PC-9 (cell line): Measurements from ENCODE around the gene HOXC6. TPM values are rescaled to one million over a fixed set of nuclear protein-coding genes. Genes with fewer than 3 reads are reported as not detected.

Source experiments
- BruUV-seq: library from RNA; stranded (reverse); fragments of 400-500 nt; replicated peaks from 2 replicates; lab custom pipeline; 2021; lab: Mats Ljungman, UMichigan
- CTCF ChIA-PET: fragments of 300-600 bp; sonication (Branson Sonifier 250); formaldehyde crosslinking; loops from one replicate; lab custom pipeline; 2022; ENCODE audit warnings: antibody characterized with exemption; lab: Charles Lee
- POLR2A ChIA-PET: fragments of 300-600 bp; sonication (Branson Sonifier 250); formaldehyde crosslinking; loops from one replicate; lab custom pipeline; 2022; ENCODE audit warnings: antibody characterized with exemption; ENCODE audit not compliant: unreplicated experiment; lab: Charles Lee
- DNase-seq, 2 experiments: peaks; one replicate each; pipeline versions ENCODE4 v3.0.0 to v3.0.0-alpha.2; 2015 to 2022; ENCODE audit warnings: mixed read lengths in 1 of 2
- H2AFZ ChIP-seq: fragments of 200-600 bp; sonication (generic); 2 replicates; pipeline ENCODE4 v1.8.1; 2017; ENCODE audit warnings: antibody characterized with exemption
- H3F3A ChIP-seq: fragments of 200-600 bp; sonication (generic); 2 replicates; pipeline ENCODE4 v1.8.1; 2017; ENCODE audit warnings: antibody characterized with exemption, mild to moderate bottlenecking, low read depth; ENCODE audit not compliant: insufficient read depth
- H3K27ac ChIP-seq: fragments of 200-600 bp; sonication (generic); 2 replicates; pipeline ENCODE4 v1.6.1; 2016; ENCODE audit warnings: mixed run types
- H3K27me3 ChIP-seq: fragments of 200-600 bp; sonication (generic); 2 replicates; pipeline ENCODE4 v1.6.1; 2016; ENCODE audit warnings: low read depth, mixed run types; ENCODE audit not compliant: insufficient read depth
- H3K36me3 ChIP-seq: fragments of 200-600 bp; sonication (generic); 2 replicates; pipeline ENCODE4 v1.6.1; 2016; ENCODE audit warnings: low read depth, mixed run types
- H3K4me1 ChIP-seq: fragments of 200-600 bp; sonication (generic); replicated peaks from 2 replicates; pipeline ENCODE4 v1.6.1; 2016; ENCODE audit warnings: mixed run types; ENCODE audit not compliant: insufficient read depth
- H3K4me2 ChIP-seq: fragments of 200-600 bp; sonication (generic); 2 replicates; pipeline ENCODE4 v1.6.1; 2017; ENCODE audit warnings: mixed run types
- H3K4me3 ChIP-seq: fragments of 200-600 bp; sonication (generic); 2 replicates; pipeline ENCODE4 v1.6.1; 2016; ENCODE audit warnings: mixed run types
- H3K79me2 ChIP-seq: fragments of 200-600 bp; sonication (generic); 2 replicates; pipeline ENCODE4 v1.6.1; 2017; ENCODE audit warnings: low read depth, mixed run types
- H3K9me2 ChIP-seq: fragments of 200-600 bp; sonication (generic); 2 replicates; pipeline ENCODE4 v1.8.1; 2017; ENCODE audit warnings: mild to moderate bottlenecking; ENCODE audit not compliant: insufficient read depth
- H3K9me3 ChIP-seq: fragments of 200-600 bp; sonication (generic); 2 replicates; pipeline ENCODE4 v1.8.1; 2016; ENCODE audit warnings: low read depth; ENCODE audit not compliant: insufficient read depth
- H4K20me1 ChIP-seq: fragments of 200-600 bp; sonication (generic); 2 replicates; pipeline ENCODE4 v1.8.1; 2017; ENCODE audit not compliant: insufficient read depth
- CTCF ChIP-seq: fragments of 200-600 bp; sonication (generic); conservative IDR thresholded peaks from 2 replicates; pipeline ENCODE4 v1.6.1; 2017; ENCODE audit warnings: mixed run types, antibody characterized with exemption, mild to moderate bottlenecking, moderate library complexity
- EZH2 ChIP-seq: fragments of 200-600 bp; sonication (generic); IDR thresholded peaks from 2 replicates; pipeline ENCODE4 v1.8.0; 2017; ENCODE audit warnings: antibody characterized with exemption, low read depth
- intact Hi-C: fragments of 100-400 bp; cut with micrococcal nuclease; formaldehyde crosslinking; loops from one replicate; pipeline ENCODE4 v1.10.0; 2022; ENCODE audit not compliant: unreplicated experiment
- total RNA-seq: library from RNA; stranded (reverse); gene quantifications from 2 replicates; pipeline ENCODE4 v1.2.3, GENCODE V29; 2021

HOXC6 gene
- total RNA-seq, 1 experiment from 2014 or later: 4.1 TPM

- no peak overlapping the region for H2AFZ ChIP-seq
- no peak overlapping the region for H3K27ac ChIP-seq
- H3K4me3 ChIP-seq: no peak overlapping the region
- H4K20me1 ChIP-seq: no peaks in the 10 kb centered on the region
- ChIA-PET POLR2A (no interaction called here), CTCF (interaction anchor here (0.5 to 1.6 kb wide), 4 partner anchors 182 to 195 kb away, joined by 3 to 8 read pairs (median 6); partner anchors contain the start of gene SMUG1)
- H3K27me3 ChIP-seq: no peaks in the 10 kb centered on the region
- intact Hi-C loops: loop anchor here (1.0 to 5.0 kb wide), 5 partner anchors 185 to 371 kb away; no protein-coding TSS in a partner anchor
- no peaks in the 10 kb centered on the region for H3K36me3 ChIP-seq
- no peaks in the 10 kb centered on the region for H3K9me3 ChIP-seq
- no peaks in the 10 kb centered on the region for H3K4me1 ChIP-seq
- no peaks in the 10 kb centered on the region; the same call in 1 of the 2 replicates for H3F3A ChIP-seq
- DNase-seq: no peak
- peak overlapping the region; percentile 65; the same call in 1 of the 2 replicates for H3K4me2 ChIP-seq
- TF ChIP-seq EZH2 (no peak), CTCF (no peak)
- H3K79me2 ChIP-seq: no peaks in the 10 kb centered on the region
- no TSS peak for BruUV-seq
- H3K9me2 ChIP-seq: no peaks in the 10 kb centered on the region
Observed at GRCh38 chr12:54006559-54007220, 21.6 kb upstream of the HOXC6 start.

- no peaks in the 10 kb centered on the region; the same call in 1 of the 2 replicates for H3F3A ChIP-seq
- no peak for DNase-seq
- no peaks in the 10 kb centered on the region for H4K20me1 ChIP-seq
- H2AFZ ChIP-seq: no peak overlapping the region
- no peaks in the 10 kb centered on the region for H3K79me2 ChIP-seq
- ChIA-PET CTCF (interaction anchor here (1.3 kb wide), 1 partner anchor 194 kb away, joined by 12 read pairs; no protein-coding TSS in a partner anchor), POLR2A (interaction anchor here (0.6 kb wide), 1 partner anchor 756 kb away, joined by 3 read pairs; a partner anchor contains a TSS)
- no peaks in the 10 kb centered on the region for H3K36me3 ChIP-seq
- BruUV-seq: no TSS peak
- no peaks in the 10 kb centered on the region for H3K27me3 ChIP-seq
- TF ChIP-seq CTCF (no peak), EZH2 (no peak)
- H3K4me2 ChIP-seq: no peak overlapping the region
- no peak overlapping the region for H3K4me3 ChIP-seq
- H3K27ac ChIP-seq: no peak overlapping the region
- no peaks in the 10 kb centered on the region for H3K9me2 ChIP-seq
- no peaks in the 10 kb centered on the region for H3K9me3 ChIP-seq
- intact Hi-C loops: loop anchor here (5.0 kb wide), 2 partner anchors 305 to 370 kb away; no protein-coding TSS in a partner anchor
- H3K4me1 ChIP-seq: no peaks in the 10 kb centered on the region
Observed at GRCh38 chr12:54007538-54008259, 20.5 kb upstream of the HOXC6 start.

GRCh38 chr12:54008260-54008552 lies 20.0 kb upstream of the HOXC6 start:
- ChIA-PET CTCF (interaction anchor here (1.0 to 1.3 kb wide), 2 partner anchors 9 to 193 kb away, joined by 4 to 12 read pairs; no protein-coding TSS in a partner anchor), POLR2A (interaction anchor here (0.6 kb wide), 1 partner anchor 756 kb away, joined by 3 read pairs; a partner anchor contains a TSS)
- no peaks in the 10 kb centered on the region for H3F3A ChIP-seq
- no peaks in the 10 kb centered on the region for H3K79me2 ChIP-seq
- no peaks in the 10 kb centered on the region for H3K4me1 ChIP-seq
- BruUV-seq: no TSS peak
- no peaks in the 10 kb centered on the region for H3K27me3 ChIP-seq
- DNase-seq: no peak
- TF ChIP-seq EZH2 (no peak), CTCF (no peak)
- H3K9me3 ChIP-seq: no peaks in the 10 kb centered on the region
- H3K4me3 ChIP-seq: no peak overlapping the region
- H2AFZ ChIP-seq: no peak overlapping the region
- no peaks in the 10 kb centered on the region for H3K36me3 ChIP-seq
- H4K20me1 ChIP-seq: no peaks in the 10 kb centered on the region
- intact Hi-C loops: loop anchor here (5.0 kb wide), 2 partner anchors 306 to 369 kb away; no protein-coding TSS in a partner anchor
- no peak overlapping the region for H3K4me2 ChIP-seq
- H3K9me2 ChIP-seq: no peaks in the 10 kb centered on the region
- H3K27ac ChIP-seq: no peak overlapping the region
